Ishikawa (cell line): Measurements from ENCODE around the gene GSAP.

Source experiments
- CEBPB ChIP-seq: IDR thresholded peaks from 2 replicates; pipeline ENCODE4 v1.6.1; 2012
- EGR1 ChIP-seq: IDR thresholded peaks from 2 replicates; pipeline ENCODE4 v1.6.1; 2012
- EP300 ChIP-seq: IDR thresholded peaks from 2 replicates; pipeline ENCODE4 v1.6.1; 2012; ENCODE audit warnings: borderline replicate concordance
- MAX ChIP-seq: IDR thresholded peaks from 2 replicates; pipeline ENCODE4 v1.6.1; 2012
- NFIC ChIP-seq: IDR thresholded peaks from 2 replicates; pipeline ENCODE4 v1.6.1; 2012
- TAF1 ChIP-seq: IDR thresholded peaks from 2 replicates; pipeline ENCODE4 v1.6.1; 2012; ENCODE audit warnings: low read depth, mild to moderate bottlenecking
- TEAD4 ChIP-seq: IDR thresholded peaks from 2 replicates; pipeline ENCODE4 v1.6.1; 2012

DNA sequence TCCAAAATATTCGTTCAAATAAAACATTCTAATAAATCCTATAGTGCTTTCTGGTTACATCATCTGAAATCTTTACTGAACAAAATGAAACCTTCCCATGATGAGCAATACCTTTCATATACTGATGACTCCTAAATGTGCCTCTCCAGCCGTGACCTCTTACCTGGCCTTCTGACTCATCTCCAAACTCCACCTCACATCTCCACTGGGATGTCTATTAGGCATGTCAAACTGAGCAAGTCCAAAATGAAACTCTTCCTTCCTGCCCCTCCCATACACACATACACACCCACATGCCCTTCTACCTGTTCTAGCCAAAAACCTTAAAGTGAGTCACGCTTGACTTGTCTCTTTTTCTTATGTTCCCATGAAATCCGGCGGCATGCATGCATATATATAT lies 22.9 kb downstream of the GSAP start:
- TF ChIP-seq TAF1, result no peak
- no peak for TF ChIP-seq MAX
- no peak for TF ChIP-seq CEBPB
- no peak for TF ChIP-seq EGR1
- no peak for TF ChIP-seq NFIC
- no peak for TF ChIP-seq EP300
- TF ChIP-seq TEAD4, result no peak
